T-cell (primary cell): ENCODE data around the gene AGBL1. TPM values are rescaled to one million over a fixed set of nuclear protein-coding genes. Genes with fewer than 3 reads are reported as not detected.

Experiments
- ATAC-seq, 4 experiments: fragments of 200-7000 bp in 3 of 4; fragments of 150-1000 bp in 1 of 4; cut with Tn5 transposase; replicated peaks in 1 of 4; 1 replicate in 3 of 4; 2 replicates in 1 of 4; pipeline ENCODE4 v1.10.0; 2021; ENCODE audit warnings: moderate library complexity in 3 of 4, mild to moderate bottlenecking in 2 of 4, moderate number of reproducible peaks in 1 of 4
- CTCF ChIA-PET, 2 donors: fragments of 300-600 bp; sonication (Branson Sonifier 250); formaldehyde crosslinking; loops; one replicate each; lab custom pipeline; 2022; ENCODE audit warnings: antibody characterized with exemption in 2 of 2; lab: Charles Lee
- POLR2A ChIA-PET, 2 donors: fragments of 300-600 bp; sonication (Branson Sonifier 250); formaldehyde crosslinking; loops; one replicate each; lab custom pipeline; 2022; ENCODE audit warnings: antibody characterized with exemption in 2 of 2; lab: Charles Lee
- DNase-seq, 35 experiments: peaks; one replicate each; pipeline versions ENCODE4 v3.0.0 to v3.0.0-alpha.2; 2013 to 2023
- H3K27ac ChIP-seq: one replicate; pipeline ENCODE4 v1.5.1; 2013; ENCODE audit warnings: low read length
- H3K27me3 ChIP-seq, 2 experiments: replicated peaks in 1 of 2; 1 replicate in 1 of 2; 2 replicates in 1 of 2; pipeline versions ENCODE4 v1.6.1 to v1.7.0; 2013; ENCODE audit warnings: low read length in 1 of 2, mixed read lengths in 1 of 2; ENCODE audit not compliant: control insufficient read depth in 2 of 2, insufficient read depth in 2 of 2; ENCODE audit errors: extremely low read depth in 1 of 2
- H3K36me3 ChIP-seq, 2 donors: 1 replicate in 1 of 2; 2 replicates in 1 of 2; pipeline versions ENCODE4 v1.6.1 to v1.7.0; 2013; ENCODE audit warnings: low read length in 1 of 2; ENCODE audit not compliant: control insufficient read depth in 2 of 2, insufficient read depth in 1 of 2; ENCODE audit errors: extremely low read depth in 1 of 2
- H3K4me1 ChIP-seq, 2 experiments: 1 replicate in 1 of 2; 2 replicates in 1 of 2; pipeline versions ENCODE4 v1.6.1 to v1.7.0; 2013; ENCODE audit warnings: low read length in 2 of 2, mixed read lengths in 1 of 2; ENCODE audit not compliant: insufficient read depth in 2 of 2, control insufficient read depth in 1 of 2; ENCODE audit errors: extremely low read depth in 1 of 2
- H3K4me3 ChIP-seq, 2 donors: 1 replicate in 1 of 2; 2 replicates in 1 of 2; pipeline versions ENCODE4 v1.5.1 to v1.7.0; 2013; ENCODE audit warnings: mild to moderate bottlenecking in 2 of 2, low read length in 1 of 2, moderate library complexity in 1 of 2; ENCODE audit not compliant: control insufficient read depth in 1 of 2; ENCODE audit errors: extremely low read depth in 1 of 2
- H3K9me3 ChIP-seq: 2 replicates; pipeline ENCODE4 v1.7.0; 2013
- H3K27ac Mint-ChIP-seq, 2 donors: one replicate each; pipeline ENCODE4 v1.8.0; 2020 to 2021; ENCODE audit warnings: mild to moderate bottlenecking in 2 of 2, mixed read lengths in 2 of 2
- H3K27me3 Mint-ChIP-seq, 2 donors: one replicate each; pipeline ENCODE4 v1.8.0; 2021 to 2022; ENCODE audit warnings: mixed read lengths in 2 of 2
- H3K36me3 Mint-ChIP-seq: one replicate; pipeline ENCODE4 v1.8.0; 2021; ENCODE audit warnings: mixed read lengths
- H3K4me1 Mint-ChIP-seq, 3 donors: one replicate each; pipeline ENCODE4 v1.8.0; 2020 to 2022; ENCODE audit warnings: mixed read lengths in 3 of 3, mild to moderate bottlenecking in 1 of 3
- H3K4me3 Mint-ChIP-seq, 3 donors: one replicate each; pipeline ENCODE4 v1.8.0; 2020 to 2022; ENCODE audit warnings: mild to moderate bottlenecking in 3 of 3, mixed read lengths in 3 of 3, moderate library complexity in 3 of 3
- H3K9me3 Mint-ChIP-seq, 3 donors: one replicate each; pipeline ENCODE4 v1.8.0; 2020 to 2022; ENCODE audit warnings: mixed read lengths in 3 of 3
- WGBS: methylation state at CpG from one replicate; pipeline ENCODE4 v1.1.5; 2013; ENCODE audit warnings: missing lambda C conversion rate; ENCODE audit not compliant: insufficient coverage; 5-methylcytosine and 5-hydroxymethylcytosine counted together
- total RNA-seq, 35 experiments: library from RNA in 6 of 35; stranded (reverse) in 6 of 35; fragments of 120-200 nt in 1 of 35; gene quantifications; one replicate each; pipeline versions ENCODE4 v1.2.1 to v1.2.4 and lab custom pipeline; 2013 to 2026

The AGBL1 gene
- total RNA-seq, 5 donors from 2014 or later (not counting 1 experiment from before 2014, with no cell fraction given): not detected

DNA sequence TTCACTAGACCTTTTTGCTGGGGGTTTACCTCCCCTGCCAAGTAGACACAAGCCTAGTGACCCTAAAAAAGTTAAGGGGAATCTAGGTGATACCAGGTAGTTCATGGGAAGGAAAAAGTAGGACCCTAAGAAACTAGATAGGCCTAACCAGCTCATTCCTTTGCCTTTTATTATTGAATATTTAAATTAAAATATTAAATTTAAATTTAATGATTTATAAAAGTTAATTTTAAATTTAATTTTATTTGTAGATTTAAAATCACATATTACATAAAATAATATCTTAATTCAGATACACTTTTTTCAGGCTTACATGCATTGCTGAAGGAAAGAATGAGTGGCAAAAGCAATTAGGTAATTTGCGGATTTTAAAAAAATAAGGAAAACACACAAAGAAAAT is 584.9 kb downstream of the AGBL1 start:
- CTCF ChIA-PET: interaction anchor here in 1 of 2 donors (0.8 kb wide), 1 partner anchor 92 kb away, joined by 3 read pairs; no protein-coding TSS in a partner anchor
- H3K27ac Mint-ChIP-seq: no peak overlapping the region
- WGBS: no CpG with 5 or more reads among the region's 1 CpG
- Histone ChIP-seq H3K4me3 (no peak overlapping the region), H3K27me3 (no peaks in the 10 kb centered on the region), H3K36me3 (no peaks in the 10 kb centered on the region), H3K9me3 (no peaks in the 10 kb centered on the region), H3K4me1 (peaks cover 0 to 6% of the 10 kb centered on the region in 2 experiments), H3K27ac (no peak overlapping the region)
- H3K9me3 Mint-ChIP-seq: no peaks in the 10 kb centered on the region
- H3K4me3 Mint-ChIP-seq: no peak overlapping the region
- POLR2A ChIA-PET: interaction anchor here in 1 of 2 donors (0.6 kb wide), 1 partner anchor 15 kb away, joined by 4 read pairs; no protein-coding TSS in a partner anchor
- ATAC-seq (no peak), DNase-seq (no peak)
- H3K27me3 Mint-ChIP-seq: no peaks in the 10 kb centered on the region
- peaks cover 10 to 19% (median 19%) of the 10 kb centered on the region in 3 donors for H3K4me1 Mint-ChIP-seq
- H3K36me3 Mint-ChIP-seq: no peaks in the 10 kb centered on the region

DNA sequence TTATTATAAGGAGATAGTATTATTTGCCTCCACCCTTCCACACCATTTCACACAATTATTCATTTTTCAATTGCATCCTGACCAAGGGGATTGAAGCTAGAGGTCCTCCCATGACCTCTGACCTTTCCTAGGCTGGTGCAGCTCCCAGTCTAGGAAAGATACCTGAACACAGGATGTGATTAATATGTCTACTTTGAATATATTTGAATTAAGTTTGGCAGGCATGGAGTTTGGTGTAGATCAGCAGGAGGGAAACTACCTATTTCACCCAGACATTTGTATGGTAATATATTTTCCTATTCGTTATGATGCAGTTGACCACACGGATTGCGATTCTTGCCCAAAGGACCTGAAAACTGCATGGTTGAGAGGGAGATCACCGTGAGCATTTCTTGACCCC is 596.3 kb downstream of the AGBL1 start:
- no CpG with 5 or more reads among the region's 4 CpGs for WGBS
- H3K4me1 Mint-ChIP-seq: peaks cover 5 to 7% (median 6%) of the 10 kb centered on the region in 3 donors
- CTCF ChIA-PET: no interaction called here

DNA sequence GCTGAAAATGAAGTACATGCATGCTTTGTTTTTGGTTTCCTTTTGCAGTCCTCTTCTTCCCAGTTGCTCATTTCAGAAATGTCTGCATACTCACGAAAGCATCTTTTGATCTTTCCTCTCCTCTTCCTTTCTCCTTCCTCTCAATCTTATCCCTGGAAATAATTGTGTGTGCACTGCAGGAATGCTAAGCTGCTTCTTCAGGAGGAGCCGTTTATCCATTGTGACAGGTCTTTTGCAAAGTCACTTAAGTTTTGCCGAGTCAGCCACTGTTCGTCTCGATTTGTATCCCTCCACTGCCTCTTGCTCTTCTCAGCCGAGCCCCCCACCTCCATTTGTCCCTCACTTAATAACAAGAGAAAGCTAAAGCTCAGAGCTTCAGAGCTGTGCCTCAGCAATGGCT is 597.6 kb downstream of the AGBL1 start:
- H3K27ac Mint-ChIP-seq: peak overlapping the region in 1 of 2 donors; percentile 52

More for the DNA sequence above, 596.3 kb downstream of the AGBL1 start:
- Mint-ChIP-seq H3K36me3 (no peaks in the 10 kb centered on the region), H3K4me3 (no peak overlapping the region), H3K27ac (no peak overlapping the region), H3K27me3 (peaks cover under 1 to 3% of the 10 kb centered on the region in 2 donors), H3K9me3 (no peaks in the 10 kb centered on the region)
- DNase-seq (no peak), ATAC-seq (no peak)
- H3K27ac ChIP-seq: no peak overlapping the region
- H3K36me3 ChIP-seq: no peaks in the 10 kb centered on the region
- no peaks in the 10 kb centered on the region for H3K9me3 ChIP-seq
- H3K27me3 ChIP-seq: no peaks in the 10 kb centered on the region
- POLR2A ChIA-PET: no interaction called here
- H3K4me1 ChIP-seq: no peaks in the 10 kb centered on the region
- no peak overlapping the region for H3K4me3 ChIP-seq

DNA sequence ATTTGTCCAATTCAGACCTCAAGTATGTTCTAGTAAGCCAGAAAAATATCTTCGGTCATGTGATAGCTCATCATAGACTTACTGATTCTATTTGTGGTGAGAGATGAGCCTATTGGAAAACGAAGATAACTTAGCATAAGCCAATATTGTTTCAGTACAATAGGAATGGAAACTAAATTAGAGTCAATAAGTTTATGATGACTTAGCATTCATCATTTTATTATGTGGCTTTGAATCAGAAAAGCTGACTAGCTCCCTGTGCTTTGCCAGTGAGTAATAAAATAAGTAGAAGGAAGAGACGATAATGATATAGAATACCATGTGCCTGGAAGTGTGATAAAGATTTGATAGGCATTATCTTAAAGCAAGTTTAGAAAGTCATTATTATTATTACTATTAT is 605.6 kb downstream of the AGBL1 start:
- Histone ChIP-seq H3K36me3 (no peaks in the 10 kb centered on the region), H3K27ac (no peak overlapping the region), H3K9me3 (no peaks in the 10 kb centered on the region), H3K4me3 (no peak overlapping the region), H3K27me3 (no peaks in the 10 kb centered on the region), H3K4me1 (no peaks in the 10 kb centered on the region)
- ChIA-PET CTCF (no interaction called here), POLR2A (no interaction called here)
- ATAC-seq: no peak
- no CpG with 5 or more reads among the region's 3 CpGs for WGBS
- peaks cover 0 to 4% (median 3%) of the 10 kb centered on the region in 3 donors for H3K9me3 Mint-ChIP-seq
- no peak overlapping the region for H3K4me3 Mint-ChIP-seq
- no peak for DNase-seq
- peaks cover 0 to 2% (median 0%) of the 10 kb centered on the region in 3 donors for H3K4me1 Mint-ChIP-seq
- H3K27me3 Mint-ChIP-seq: peaks cover 2 to 5% of the 10 kb centered on the region in 2 donors
- H3K27ac Mint-ChIP-seq: no peak overlapping the region
- H3K36me3 Mint-ChIP-seq: no peaks in the 10 kb centered on the region

More for the DNA sequence above, 597.6 kb downstream of the AGBL1 start:
- ChIA-PET POLR2A (no interaction called here), CTCF (no interaction called here)
- Mint-ChIP-seq H3K4me3 (peak overlapping the region; percentile 1 to 48 (median 35)), H3K36me3 (no peaks in the 10 kb centered on the region), H3K9me3 (no peaks in the 10 kb centered on the region), H3K4me1 (peaks cover 5 to 7% (median 6%) of the 10 kb centered on the region in 3 donors), H3K27me3 (peaks cover 2 to 5% of the 10 kb centered on the region in 2 donors)
- Histone ChIP-seq H3K4me3 (no peak overlapping the region), H3K4me1 (no peaks in the 10 kb centered on the region), H3K9me3 (no peaks in the 10 kb centered on the region), H3K36me3 (no peaks in the 10 kb centered on the region), H3K27ac (no peak overlapping the region), H3K27me3 (no peaks in the 10 kb centered on the region)
- no peak for ATAC-seq
- 62% methylated on average over 5 of the region's 6 CpGs for WGBS
- DNase-seq: no peak

DNA sequence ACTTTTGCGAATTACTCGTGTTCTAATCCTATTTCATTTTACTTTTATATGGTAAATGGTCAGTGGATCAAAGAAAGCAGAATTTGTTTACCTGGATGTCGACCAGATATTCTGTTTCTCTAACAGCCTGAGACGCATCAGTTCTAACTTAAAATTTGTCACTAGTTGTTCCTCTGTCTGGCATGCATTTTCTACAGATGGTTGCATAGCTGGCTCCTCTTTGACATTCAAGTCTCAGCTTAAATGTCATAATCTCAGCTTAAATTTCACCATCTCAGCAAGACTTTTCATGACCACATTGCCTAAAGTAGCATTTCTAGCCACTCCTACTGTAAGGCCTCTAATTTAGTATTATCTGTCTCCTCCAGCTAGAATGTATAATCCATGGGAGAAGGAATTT is 609.3 kb downstream of the AGBL1 start:
- POLR2A ChIA-PET: no interaction called here
- 69% methylated on average over 2 of the region's 4 CpGs for WGBS

DNA sequence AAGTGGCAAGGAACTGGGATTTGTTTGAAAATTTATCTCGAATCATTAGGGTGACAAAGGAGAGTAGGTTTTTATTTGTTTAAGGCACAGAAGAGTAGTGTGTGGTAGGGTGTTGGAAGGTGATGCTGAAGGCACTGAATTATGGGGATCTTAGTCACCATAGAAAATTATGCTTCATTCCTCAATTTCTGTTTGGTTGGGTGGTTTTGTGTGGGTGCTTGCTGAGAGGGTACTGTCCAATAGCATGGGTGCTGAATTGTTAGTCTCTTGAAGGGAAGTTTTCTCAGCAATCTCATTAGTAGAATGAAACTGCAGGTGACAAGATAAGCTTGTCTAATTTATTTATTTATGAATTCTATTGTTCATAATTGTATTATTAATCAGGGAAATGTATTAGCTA is 610.9 kb downstream of the AGBL1 start:
- Mint-ChIP-seq H3K27me3 (no peaks in the 10 kb centered on the region), H3K4me3 (no peak overlapping the region)

More for the DNA sequence above, 609.3 kb downstream of the AGBL1 start:
- Mint-ChIP-seq H3K27ac (no peak overlapping the region), H3K27me3 (no peaks in the 10 kb centered on the region), H3K9me3 (peaks cover 0 to 4% (median 3%) of the 10 kb centered on the region in 3 donors), H3K36me3 (no peaks in the 10 kb centered on the region), H3K4me1 (peaks cover 0 to 2% (median 0%) of the 10 kb centered on the region in 3 donors), H3K4me3 (no peak overlapping the region)
- Histone ChIP-seq H3K4me1 (no peaks in the 10 kb centered on the region), H3K36me3 (no peaks in the 10 kb centered on the region), H3K9me3 (no peaks in the 10 kb centered on the region), H3K4me3 (no peak overlapping the region), H3K27me3 (no peaks in the 10 kb centered on the region), H3K27ac (no peak overlapping the region)
- CTCF ChIA-PET: no interaction called here
- DNase-seq (no peak), ATAC-seq (no peak)

More for the DNA sequence above, 610.9 kb downstream of the AGBL1 start:
- Histone ChIP-seq H3K4me1 (no peaks in the 10 kb centered on the region), H3K36me3 (no peaks in the 10 kb centered on the region), H3K4me3 (no peak overlapping the region), H3K9me3 (no peaks in the 10 kb centered on the region), H3K27ac (no peak overlapping the region), H3K27me3 (no peaks in the 10 kb centered on the region)
- Mint-ChIP-seq H3K4me1 (peaks cover 0 to 2% (median 0%) of the 10 kb centered on the region in 3 donors), H3K27ac (no peak overlapping the region), H3K9me3 (peaks cover 0 to 3% (median 0%) of the 10 kb centered on the region in 3 donors), H3K36me3 (no peaks in the 10 kb centered on the region)
- ATAC-seq (no peak), DNase-seq (no peak)
- CTCF ChIA-PET: no interaction called here
- POLR2A ChIA-PET: no interaction called here
- WGBS: no CpG with 5 or more reads among the region's 1 CpG
